Measurements from ENCODE around the gene CASP9.
"Not testable (repeated sequence)": the region's sequence is repeated elsewhere in the genome, so short reads cannot be mapped to it uniquely, and the experiment has no call there.

CASP9 gene

DNA sequence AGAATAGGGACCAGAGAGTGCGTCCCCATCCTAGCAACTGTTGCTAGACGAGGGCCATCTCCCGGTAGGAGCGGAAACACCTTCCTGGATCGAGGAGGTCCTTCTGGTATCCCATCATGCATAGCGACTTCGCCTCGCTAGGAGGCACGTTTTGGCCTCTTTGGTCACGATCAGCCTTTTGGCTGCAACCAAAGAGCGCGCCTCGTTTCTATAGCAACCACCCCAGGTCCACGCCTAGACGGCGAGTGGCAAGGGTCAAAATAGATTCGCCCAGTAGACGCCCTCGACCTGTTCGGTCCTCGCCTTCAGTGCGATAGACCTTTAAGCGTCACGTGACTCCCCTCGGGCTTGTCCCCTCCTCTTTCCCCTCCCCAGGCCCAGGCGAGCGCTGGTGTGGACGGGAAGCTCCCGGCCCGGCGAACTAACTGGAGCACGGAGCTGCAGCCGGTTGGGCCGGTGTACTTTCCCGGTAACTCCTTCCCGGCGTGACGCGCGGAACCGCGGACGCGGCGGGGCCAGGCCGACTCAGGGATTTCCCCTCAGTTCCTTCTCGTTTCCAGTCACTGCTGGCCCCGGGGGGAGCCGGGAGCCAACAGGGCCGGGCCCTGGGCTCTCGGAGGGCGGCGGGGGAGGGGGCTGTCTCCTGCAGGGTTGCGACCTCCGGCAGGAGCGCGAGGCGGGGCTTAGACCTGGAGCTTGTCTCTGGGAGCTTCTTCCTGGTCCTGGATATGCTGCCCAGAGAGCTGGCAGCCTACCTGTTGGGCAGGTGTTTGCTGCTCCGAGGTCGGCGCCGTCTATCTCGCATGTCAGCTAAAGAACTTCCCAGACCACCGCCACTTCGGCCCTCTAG, 2.7 kb upstream of the CASP9 start, which contains the start of gene DNAJC16:
TSS of gene DNAJC16 (plus strand) at position 359 of the 850 bp plus-strand sequence. CDS start 2,258 bp downstream, outside the sequence.
- H3K4me3 ChIP-seq (ENCODE audit: low read length) = peak within 1 kb of the TSS; percentile 84
- DNase-seq (ENCODE audit: low read depth, low spot score) = peak; percentile 100

DNA sequence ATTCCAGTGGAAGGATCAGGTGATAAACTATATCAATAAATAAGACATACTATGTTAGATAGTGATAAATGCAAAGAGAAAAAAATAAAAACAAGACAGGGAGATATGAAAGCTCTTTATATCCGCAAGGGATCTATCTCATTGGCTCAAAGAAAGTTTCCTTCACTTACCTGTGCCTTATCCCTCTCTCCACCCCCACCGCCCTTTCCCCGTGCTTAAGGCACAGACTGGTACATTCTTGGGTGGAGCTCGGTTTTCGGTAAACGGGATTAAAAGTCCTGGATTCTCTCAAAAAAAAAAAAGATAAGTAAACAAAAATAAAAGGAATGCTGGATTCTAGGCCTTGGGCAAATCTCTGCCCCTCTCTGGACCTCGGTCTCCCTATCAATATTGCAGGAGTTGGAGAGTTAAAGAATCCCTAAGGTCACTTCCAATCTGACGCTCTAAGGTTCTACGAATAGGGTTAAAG, 2.0 kb upstream of the CASP9 start:
- no peak for DNase-seq (ENCODE audit: low read depth, low spot score)
- H3K4me3 ChIP-seq (ENCODE audit: low read length) = peak overlapping the region; percentile 84

DNA sequence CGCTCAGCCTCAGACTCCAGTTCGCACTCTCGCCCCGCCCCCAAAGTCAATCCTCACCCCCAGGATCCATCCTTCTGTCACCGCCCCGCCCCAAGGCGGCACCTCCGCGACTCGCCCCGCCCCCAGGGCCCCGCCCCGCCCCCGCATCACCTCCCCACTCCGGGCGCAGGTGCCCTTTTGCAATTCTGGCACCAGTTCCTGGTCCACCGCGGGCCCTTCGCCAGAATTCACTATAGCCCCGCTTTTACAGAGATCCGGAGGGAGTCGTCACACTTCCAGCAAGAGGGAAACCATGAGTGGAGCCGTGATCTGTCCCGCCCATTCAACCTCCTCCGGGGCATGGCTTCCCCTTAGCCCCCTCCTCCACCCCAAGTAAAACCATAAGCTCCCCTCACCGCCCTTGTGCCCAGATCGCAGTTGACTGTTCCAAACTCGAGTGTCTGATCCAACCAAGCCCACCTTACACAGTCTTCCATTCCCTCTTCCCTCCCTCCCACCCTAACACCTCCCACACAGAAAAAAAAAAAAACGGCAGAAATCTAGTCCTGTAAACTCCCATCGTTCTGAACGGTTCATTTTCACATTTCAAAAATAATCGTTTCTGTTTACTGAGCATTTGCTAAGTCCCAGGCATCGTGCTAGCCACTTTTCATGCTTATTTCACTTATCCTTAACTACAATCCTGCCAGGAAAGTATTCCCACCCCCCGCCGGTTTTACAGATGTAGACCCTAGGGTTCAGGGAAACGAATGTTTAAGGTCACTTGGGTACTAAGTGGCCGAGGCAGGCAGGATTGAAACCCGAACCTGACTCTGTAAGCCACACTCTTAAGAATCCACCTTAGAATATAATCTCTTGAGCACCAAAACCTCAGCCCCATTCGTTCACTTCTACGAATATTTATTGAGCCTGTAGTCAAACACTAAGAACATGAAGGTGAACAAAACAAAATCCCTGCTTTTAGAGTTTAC, 1.3 kb upstream of the CASP9 start:
- DNase-seq (ENCODE audit: low read depth, low spot score) = peak; percentile 95
- peak overlapping the region; percentile 84 for H3K4me3 ChIP-seq (ENCODE audit: low read length)

DNA sequence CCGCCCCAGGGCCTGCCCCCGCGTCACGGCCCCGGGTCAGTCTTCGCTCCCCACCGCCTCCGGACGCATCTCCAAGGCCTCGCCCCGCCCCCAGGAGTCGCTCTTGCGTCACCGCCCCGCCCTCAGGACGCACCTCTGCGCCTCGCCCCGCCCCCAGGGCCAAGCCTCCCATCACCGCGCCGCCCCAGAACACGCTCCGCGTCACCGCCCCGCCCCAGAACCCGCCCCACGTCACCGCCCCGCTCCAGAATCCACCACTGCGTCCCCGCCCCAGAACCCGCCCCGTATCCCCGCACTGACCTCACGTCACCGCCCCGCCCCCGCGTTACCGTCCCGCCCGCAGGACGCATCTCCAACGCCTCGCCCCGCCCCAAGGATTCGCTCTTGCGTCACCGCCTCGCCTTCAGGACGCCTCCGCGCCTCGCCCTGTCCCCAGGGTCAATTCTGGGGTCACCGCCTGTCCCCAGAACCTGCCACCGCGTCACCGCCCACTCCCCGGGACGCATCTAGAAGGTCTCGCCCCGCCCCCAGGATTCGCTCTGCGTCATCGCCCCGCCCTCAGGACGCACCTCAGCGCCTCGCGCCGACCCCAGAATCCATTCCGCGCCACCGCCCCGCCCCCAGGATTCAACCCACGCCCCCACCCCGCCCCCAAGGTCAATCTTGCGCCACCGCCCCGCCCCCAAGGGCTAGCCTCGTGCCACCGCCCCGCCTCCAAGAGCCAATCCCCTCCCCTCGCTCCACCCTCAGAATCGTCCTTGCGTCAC, 451 bp upstream of the CASP9 start:
- H3K4me3 ChIP-seq (ENCODE audit: low read length) = peak overlapping the region; percentile 84
- peak; percentile 86 for DNase-seq (ENCODE audit: low read depth, low spot score)

DNA sequence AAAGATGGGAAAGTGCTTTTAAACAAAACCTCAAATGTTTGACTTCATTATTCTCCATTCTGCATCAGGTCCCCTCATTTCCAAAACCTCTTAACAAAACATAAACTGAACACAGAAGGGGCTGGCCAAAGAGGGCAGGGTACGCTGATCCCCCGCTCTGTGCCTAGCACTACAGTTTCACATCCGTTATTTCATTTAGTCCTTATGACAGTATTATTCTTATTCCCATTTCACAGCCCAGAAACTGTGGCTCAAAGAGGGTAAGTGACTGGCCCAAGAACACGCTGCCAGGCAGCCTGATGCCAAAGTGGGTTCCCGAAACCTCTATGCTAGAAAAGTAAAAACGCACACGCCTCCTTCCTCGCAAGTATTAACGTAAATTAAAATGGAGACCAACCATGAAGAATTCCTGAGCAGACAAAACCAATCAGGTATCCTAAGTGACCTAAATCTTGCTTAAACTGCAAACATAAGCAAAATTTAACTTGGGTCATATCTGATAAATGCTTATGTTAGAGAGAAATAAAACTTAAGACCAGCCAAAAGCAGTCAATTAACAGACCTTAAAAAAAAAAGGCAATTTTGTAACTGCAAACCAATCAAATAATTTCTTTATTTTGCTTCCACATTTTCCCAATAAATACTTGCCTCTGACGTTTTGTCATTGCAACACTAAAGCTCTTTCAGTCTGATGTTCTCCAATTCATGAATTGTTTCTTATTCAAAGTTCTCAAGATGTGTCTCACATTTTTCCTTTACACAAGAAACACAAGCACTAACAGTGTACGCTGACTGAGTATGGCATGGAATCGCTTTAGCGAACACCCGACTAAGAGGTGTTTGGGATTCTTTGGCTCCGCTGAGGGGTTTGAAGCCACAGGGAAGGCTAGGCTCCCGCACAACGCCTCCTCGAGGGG, 653 bp downstream of the CASP9 start:
- H3K4me3 ChIP-seq (ENCODE audit: low read length) = peak overlapping the region; percentile 52
- DNase-seq (ENCODE audit: low read depth, low spot score) = no peak

DNA sequence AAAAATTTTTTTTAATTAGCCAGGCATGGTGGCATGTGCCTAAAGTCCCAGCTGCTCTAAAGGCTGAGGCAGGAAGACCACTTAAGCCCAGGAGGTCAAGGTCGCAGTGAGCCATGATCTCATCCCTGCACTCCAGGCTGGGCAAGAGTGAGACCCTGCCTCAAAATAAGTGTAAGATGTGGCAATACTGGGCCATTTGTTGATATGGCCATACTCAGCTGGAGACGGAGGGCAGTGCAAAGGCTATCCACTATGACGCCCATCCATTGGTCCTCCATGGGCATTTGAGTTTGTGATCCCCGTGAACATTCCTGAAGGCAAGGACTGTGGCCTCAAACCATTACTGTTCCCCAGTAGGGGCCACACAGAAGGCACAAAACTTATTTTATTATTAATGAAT, 1.5 kb downstream of the CASP9 start:
- H3K4me3 ChIP-seq (ENCODE audit: low read length) = no peak overlapping the region
- DNase-seq (ENCODE audit: low read depth, low spot score) = no peak

DNA sequence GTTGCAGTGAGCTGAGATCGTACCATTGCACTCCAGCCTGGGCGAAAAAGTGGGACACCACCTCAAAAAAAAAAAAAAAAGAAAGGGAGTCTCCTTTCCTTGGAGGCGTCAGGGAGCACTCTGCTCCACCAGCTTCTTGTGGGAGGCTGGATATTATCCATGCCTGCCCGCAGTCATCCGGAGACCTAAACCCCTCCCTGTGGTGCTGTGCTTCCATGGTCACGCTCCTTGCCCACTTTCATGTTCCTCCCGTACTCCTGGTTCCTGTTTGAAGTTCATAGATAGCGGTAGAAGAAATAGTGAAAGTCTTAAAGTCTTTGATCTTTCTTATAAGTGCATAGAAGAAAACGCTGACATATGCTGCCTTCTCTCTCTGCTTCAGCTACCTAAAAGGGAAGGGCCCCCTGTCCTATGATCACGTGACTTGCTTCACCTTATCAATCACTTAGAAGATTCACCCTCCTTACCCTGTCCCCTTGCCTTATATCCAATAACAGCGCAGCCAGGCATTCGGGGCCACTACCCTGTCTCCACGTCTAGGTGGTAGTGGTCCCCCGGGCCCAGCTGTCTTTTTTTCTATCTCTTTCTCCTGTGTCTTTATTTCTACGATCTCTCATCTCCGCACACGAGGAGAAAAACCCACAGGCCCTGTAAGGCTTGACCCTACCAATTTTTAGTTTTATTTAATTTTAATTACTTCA, 2.7 kb downstream of the CASP9 start:
- DNase-seq (ENCODE audit: low read depth, low spot score); H3K4me3 ChIP-seq (ENCODE audit: low read length): not testable (repeated sequence)

DNA sequence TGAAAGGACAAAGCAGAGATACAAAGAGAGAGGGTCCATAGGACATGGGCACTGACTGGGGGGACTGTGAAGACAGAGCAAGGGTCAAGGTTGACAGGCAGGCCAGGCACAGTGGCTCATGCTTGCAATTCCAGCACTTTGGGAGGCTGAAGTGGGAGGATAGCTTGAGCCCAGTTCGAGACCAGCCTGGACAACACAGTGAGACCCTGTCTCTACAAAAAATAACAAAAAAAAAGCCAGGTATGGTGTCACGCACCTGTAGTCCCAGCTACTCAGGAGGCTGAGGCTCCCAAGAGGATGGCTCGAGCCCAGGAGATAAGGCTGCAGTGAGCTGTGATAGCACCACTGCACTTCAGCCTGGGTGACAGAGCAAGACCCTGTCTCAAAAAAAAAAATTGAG, 4.4 kb downstream of the CASP9 start:
- no peak for DNase-seq (ENCODE audit: low read depth, low spot score)
- H3K4me3 ChIP-seq (ENCODE audit: low read length) = no peak overlapping the region

DNA sequence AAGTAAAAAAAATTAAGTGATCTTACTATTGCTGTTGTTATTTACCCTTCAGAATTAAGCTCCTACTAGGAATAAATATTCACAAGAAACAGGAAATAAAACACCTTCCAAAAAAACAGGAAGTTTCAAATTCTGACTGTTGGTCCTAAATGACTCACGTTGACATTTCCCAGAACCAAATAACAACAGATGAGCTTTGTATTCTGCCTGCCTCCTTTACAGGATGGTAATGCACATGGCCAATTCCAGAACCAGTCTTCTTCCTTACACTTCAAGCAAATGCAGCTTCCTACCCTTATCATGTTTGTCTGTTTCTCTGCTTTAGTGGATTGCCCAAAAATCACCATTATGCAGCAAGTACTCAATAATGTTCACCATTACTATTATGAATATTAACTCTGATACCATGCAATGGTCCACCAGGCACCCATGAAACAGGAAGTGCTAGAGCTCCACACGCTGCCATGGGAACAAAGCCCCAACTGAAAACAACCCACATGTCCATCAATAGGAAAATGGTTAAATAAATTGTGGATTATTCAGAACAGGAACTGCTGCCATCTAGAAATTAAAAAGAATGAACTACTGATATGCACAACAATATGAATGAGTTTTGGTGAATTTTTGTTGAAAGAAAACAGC, 8.9 kb downstream of the CASP9 start:
- no peak overlapping the region for H3K4me3 ChIP-seq (ENCODE audit: low read length)
- no peak for DNase-seq (ENCODE audit: low read depth, low spot score)

DNA sequence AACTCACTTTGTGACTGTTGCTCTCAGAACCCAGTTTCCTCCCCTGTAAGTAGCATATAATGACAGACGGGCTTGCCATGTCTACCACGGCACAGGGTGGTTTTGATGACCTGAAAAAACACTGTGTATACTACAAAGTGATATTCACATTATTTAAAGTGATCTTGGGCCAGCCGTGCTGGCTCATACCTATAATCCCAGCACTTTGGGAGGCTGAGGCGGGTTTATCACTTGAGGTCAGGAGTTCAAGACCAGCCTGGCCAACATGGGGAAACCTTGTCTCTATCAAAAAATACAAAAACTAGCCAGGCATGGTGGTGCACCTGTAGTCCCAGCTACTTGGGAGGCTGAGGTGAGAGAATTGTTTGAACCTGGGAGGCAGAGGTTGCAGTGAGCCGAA, 9.5 kb downstream of the CASP9 start:
- H3K4me3 ChIP-seq (ENCODE audit: low read length) = not testable (repeated sequence)

DNA sequence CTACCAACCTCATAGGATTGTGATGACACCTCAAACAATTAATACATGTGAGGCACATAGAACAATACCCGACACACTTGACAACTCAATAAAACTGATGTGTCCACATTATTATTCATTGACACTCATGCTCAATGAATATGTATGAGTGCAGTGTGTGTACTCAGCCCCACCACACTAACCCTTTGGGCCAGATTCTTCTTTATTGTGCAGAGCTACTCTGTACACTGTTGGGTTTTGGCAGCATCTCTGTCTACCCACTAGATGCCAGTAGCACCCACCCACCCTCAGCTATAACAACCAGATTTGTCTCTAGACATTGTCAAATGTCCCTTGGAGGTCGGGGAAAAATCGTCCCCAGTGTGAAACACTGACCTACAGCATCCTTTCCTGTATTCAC, 10.1 kb downstream of the CASP9 start:
- no peak overlapping the region for H3K4me3 ChIP-seq (ENCODE audit: low read length)
- no peak for DNase-seq (ENCODE audit: low read depth, low spot score)

More for the DNA sequence above, 9.5 kb downstream of the CASP9 start:
- not testable (repeated sequence) for DNase-seq (ENCODE audit: low read depth, low spot score)

DNA sequence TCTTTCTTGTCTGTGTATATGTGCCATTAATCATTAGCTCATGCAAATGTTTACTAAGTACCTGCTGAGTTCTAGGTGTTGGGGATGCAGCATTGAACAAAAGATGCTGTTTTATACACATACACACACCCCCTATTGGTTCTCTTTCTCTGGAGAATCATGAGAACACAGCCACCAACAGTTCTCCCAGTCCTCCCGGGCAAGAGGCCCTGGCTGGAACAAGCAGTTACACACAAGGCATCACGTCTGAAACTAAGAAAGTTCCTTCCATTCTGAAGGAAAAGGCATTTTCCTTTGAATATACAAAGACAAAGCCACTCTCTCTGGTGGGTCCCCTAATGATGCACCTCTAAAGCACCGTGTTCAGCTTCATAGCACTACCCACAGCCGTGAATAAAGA, 10.8 kb downstream of the CASP9 start:
- no peak for DNase-seq (ENCODE audit: low read depth, low spot score)
- no peak overlapping the region for H3K4me3 ChIP-seq (ENCODE audit: low read length)

DNA sequence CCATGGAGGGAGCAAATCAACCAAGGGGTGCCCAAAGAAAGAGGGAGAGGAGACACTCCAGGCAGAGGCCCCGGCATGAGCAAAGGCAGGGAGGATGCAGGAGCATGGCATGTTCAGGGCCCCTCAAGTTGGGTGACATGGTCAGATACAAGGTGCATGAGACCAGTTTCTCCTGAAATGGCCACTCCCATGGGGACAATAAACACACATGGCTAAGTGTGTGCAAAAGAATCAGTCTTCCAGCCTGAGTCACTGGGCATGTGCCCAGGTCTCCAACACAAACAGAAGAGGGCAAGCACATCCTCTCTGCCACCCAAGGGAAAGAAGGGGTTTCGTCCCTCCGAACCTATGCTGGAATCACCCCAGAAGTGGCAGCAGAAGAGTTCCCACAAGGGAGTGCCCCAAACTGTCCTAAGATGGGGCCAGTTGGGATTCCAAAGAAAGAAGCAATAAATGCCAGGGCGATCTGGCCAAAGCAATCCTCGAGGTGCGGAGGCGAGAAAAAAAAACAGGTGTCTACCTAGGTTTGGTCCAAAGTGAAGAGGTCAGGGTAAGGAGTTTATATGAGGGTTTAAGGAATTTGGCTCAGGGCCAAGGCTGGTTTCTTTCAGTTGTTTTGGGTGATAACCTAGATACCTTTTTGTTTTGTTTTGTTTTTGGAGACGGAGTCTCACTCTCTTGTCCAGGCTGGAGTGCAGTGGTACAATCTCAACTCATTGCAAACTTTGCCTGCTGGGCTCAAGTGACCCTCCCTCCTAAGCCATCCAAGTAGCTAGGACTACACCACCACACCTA, 13.2 kb downstream of the CASP9 start:
- no peak overlapping the region for H3K4me3 ChIP-seq (ENCODE audit: low read length)
- DNase-seq (ENCODE audit: low read depth, low spot score) = no peak

DNA sequence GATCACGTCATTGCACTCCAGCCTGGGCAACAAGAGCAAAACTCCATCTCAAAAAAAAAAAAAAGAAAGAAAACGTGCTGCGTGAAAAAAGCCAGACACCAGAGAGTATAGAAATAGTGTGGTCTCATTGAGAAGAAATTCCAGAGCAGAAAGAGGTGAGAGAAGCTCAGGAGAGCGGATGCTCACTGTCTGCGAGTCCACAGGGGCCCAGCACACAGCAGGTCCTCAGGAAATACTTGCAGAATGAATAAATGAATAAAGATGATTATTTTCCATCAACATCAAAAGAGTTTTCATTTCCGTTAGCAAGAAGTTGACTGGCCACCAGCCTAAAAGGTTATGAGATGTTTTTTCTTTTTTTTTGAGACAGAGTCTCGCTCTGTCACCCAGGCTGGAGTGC, 14.4 kb downstream of the CASP9 start:
- H3K4me3 ChIP-seq (ENCODE audit: low read length) = no peak overlapping the region
- no peak for DNase-seq (ENCODE audit: low read depth, low spot score)

DNA sequence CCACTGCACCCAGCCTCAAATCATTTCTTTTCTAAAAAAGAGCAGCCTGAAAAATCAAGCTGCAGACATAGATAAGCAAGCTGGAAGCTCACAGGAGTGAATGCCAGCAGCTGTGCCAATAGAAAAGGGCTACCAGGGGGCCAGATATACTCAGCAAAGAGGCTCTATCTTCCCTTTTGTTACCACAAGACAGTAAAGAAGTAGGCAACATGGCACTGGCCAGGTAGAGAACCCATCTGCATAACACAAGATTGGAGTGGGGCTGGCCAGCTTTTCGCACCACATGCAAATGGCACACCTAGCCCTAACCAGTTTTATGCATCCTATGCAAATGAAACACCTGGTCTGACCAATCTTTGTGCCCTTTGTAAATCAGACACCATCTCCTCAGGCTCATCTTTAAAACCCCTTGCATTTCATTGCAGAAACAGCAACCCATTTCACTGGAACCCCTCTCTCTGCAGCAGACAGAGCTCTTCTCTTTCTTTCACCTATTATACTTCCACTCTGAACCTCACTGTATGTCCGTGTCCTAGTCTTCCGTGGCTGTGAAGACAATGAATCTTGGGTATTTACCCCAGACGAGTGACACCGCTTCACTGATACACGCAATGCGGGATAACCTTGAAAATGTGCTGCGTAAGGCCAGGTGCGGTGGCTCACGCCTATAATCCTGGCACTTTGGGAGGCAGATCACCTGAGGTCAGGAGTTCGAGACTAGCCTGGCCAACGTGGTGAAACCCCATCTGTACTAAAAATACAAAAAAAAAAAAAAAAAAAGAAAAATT, 15.1 kb downstream of the CASP9 start:
- no peak overlapping the region for H3K4me3 ChIP-seq (ENCODE audit: low read length)
- DNase-seq (ENCODE audit: low read depth, low spot score) = no peak

DNA sequence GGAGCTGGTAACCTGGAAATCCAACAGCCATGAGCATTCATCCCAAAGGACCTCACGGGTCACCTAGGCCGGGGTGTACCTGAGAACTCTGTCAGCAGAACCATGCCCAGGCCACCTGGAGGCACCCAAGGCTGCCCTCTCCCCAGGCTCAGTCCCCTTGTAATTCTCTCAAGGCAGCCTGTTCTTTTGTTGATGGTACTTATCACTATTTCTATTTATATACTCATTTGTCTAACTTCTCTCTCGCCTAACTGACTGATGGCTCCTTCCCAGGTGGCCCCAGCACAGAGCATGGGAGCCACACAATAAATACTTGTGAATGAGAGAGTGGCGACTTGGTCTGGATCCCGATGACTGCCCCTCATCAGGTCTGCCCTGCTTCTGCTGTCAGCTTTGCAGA, 16.7 kb downstream of the CASP9 start:
- no peak for DNase-seq (ENCODE audit: low read depth, low spot score)
- H3K4me3 ChIP-seq (ENCODE audit: low read length) = no peak overlapping the region
